ENCODE measurements around the gene ASB18.

DNA sequence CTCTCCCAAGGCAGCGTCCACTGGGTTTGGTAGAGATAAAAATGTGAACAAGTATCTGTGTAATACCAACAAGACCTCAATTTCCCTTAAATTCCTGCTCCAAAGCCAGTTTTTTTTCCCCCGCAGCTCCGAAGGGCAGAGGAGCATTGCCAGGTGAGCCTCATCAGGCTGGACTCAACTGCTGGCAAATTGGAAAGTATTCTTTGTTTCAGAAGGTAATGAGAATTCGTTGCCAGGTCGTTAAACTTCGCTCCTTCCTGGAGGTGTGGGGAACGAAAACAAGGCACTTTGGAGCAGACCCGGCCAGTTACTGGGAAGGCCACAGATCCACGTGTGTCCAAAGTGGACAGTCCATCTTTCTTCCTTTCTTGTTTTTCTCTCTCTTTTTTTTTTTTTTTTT is 30.4 kb upstream of the ASB18 start:
- no peak for TF ChIP-seq EZH2 (IDR thresholded peaks at IDR 0.05; ENCODE audit: borderline replicate concordance, low read length)
- TF ChIP-seq, protein P1, sequence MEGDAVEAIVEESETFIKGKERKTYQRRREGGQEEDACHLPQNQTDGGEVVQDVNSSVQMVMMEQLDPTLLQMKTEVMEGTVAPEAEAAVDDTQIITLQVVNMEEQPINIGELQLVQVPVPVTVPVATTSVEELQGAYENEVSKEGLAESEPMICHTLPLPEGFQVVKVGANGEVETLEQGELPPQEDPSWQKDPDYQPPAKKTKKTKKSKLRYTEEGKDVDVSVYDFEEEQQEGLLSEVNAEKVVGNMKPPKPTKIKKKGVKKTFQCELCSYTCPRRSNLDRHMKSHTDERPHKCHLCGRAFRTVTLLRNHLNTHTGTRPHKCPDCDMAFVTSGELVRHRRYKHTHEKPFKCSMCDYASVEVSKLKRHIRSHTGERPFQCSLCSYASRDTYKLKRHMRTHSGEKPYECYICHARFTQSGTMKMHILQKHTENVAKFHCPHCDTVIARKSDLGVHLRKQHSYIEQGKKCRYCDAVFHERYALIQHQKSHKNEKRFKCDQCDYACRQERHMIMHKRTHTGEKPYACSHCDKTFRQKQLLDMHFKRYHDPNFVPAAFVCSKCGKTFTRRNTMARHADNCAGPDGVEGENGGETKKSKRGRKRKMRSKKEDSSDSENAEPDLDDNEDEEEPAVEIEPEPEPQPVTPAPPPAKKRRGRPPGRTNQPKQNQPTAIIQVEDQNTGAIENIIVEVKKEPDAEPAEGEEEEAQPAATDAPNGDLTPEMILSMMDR (IDR thresholded peaks at IDR 0.05; ENCODE audit: low read length), result no peak

All from OCI-LY1 (cell line).